DMS153 treated with DMSO at 0.1 percent for 48 hours (cell line): ENCODE results near the gene MAP1LC3B2.
A peak's percentile ranks its signal among the peaks of the same experiment; 100 is the strongest.

ENCODE experiments used
- DNase-seq: peaks from one replicate; lab custom pipeline; 2025; ENCODE audit not compliant: unreplicated experiment; lab: John Stamatoyannopoulos, UW

The MAP1LC3B2 gene

DNA sequence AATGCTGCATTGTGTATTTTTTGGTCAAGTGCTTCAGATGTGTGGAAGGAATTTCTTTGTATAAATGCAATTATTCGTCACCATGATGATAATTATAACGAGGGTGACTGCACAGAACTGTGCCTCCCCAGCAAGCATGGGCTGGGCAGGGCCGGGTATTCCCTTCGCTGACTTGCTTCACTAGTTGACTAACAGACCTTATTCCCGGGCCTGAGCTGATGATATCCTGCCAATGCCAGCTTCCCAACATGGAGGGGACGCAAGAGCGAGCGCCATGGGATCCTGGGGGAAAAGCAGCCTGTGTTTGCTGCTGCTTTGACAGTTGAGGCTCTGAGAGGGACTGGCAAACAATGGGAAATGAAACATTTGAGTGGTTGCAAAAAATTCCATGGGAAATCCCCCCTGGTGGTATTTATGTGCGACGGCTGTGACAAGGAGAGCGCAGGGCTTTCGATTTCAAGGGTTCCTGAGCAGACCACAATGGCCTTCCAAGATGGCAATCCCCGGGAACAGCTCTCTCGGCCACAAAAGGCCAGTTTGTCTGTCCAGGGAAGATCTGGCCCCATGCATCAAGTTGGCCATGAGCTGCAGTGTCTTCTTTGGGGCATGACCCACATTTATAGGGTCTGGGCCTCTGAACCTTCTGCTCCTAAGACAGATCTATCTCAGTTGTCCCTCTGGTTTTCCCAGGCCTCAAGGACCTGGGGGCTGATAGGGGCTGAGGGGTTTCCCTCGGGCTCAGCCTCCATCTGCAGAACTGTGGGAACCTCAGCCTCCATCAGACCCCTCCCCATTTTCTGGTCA is 21.9 kb upstream of the MAP1LC3B2 start:
- DNase-seq = no peak

DNA sequence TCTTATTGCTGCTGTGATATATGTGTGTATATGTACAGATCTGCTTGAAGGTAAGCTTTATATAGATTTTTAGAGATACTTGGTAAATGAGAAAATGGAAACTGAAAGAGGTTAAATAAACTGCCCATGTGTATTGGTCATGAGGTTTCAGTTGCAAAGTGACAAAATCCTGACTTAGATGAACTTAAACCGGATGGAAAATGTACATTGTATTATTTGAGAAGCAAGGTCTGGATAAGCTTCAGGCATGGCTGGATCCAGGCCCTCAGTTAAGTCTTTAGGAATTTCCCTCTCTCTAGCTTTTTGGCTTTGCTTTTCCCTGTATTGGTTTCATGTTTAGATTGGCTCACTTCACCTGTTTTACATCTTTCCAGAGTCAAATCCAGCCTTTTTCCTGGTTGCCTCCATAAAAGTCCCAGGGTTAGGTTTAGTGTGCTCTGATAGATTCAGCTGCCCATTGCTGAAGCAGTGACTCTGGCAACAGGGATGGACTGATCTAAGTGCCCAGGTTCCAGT is 21.0 kb upstream of the MAP1LC3B2 start:
- no peak for DNase-seq

DNA sequence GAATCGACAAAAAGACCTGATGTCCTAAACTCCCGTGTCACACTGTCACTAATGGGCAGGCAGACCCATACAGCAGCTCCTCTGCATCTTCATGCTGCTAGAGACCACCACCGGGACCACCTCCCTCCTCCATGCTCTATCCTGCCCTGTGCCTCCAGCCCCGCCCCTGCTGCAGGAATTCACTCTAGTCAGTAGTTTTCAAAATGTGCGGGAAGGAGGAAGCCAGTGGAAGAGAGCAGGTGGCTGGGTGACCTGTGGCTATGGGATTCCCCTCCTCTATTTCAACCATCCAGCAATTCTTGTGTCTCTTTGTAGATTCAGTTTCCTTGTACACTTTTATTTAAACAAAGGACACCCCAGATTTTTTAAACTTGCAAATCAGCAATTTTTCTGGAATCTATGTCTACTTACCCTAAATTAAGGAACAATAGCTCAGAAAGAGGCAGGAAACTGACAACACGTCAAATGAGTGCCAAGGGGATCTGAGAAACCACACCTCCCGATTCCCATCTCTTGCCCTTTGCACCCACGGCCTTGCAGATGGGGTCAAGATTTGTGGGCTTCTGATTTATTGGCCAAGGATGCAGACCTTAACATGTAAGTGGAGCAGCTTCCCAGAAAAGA is 20.4 kb upstream of the MAP1LC3B2 start:
- no peak for DNase-seq

DNA sequence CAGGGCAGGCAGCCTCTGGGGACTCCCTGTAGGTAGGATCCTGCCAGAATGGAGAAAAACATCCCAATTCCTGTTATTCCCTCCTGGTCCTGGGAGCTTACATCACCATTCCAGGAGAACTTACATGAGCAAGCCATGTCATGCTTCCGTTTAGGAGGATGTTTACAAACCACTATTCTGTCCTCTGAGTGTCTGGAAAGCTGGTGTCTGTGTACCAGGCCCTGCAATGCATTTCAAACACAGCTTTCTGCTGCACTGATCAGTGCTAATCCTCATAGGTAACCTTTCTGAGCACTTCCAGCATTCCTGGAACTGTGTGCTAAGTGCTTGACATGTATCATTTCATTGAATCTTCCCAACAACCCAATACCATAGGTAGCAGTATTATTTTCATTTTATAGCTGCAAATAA is 19.8 kb upstream of the MAP1LC3B2 start:
- DNase-seq = peak; percentile 67

DNA sequence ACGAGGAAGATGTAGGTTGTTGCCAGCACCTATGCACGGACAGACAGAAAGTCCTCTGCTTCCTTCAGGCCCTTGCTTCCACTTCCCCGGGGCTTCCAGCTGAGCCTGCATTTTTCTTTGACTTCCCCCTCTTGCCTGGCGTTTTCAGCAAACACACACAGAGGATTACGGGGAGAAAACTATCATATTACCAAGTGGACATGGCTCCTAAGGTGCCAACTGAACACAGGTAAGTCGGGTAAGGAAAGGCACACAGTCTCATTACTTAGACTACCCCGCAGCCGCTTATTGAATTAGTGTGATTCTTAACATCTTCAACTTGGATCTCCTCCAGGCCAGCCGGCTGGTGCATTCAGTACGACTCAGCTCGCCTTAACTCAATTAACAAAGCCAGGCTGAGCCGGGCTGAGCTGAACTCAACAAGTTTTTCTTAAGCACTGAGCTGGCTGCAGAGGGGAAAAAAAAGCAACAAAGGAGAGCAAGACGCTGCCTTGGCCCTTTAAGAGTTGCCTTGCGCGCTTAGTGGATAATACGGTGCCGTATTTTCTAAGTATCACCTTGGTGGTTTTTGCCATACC is 19.2 kb upstream of the MAP1LC3B2 start:
- DNase-seq = peak; percentile 67

DNA sequence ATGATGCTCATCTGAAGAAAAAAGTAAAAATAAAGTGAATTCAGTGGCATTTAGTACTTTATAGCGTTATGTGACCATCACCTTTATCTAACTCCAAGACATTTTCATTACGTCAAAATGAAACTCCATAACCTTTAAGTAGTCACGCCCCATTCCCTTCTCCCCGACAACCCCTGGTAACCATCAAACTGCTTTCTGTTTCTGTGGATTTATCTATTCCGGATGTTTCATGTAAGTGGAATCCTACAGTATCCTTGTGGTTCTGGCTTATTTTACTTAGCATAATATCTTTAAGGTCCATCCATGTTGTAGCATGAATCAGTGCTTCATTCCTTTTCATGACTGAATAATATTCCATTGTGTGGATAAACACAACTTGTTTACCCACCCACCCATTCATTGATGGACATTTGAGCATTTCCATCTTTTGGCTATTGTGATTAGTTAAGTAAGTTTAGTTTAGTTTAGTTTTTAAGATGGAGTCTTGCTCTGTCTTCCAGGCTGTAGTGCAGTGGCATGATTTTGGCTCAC is 18.5 kb upstream of the MAP1LC3B2 start:
- DNase-seq = no peak

DNA sequence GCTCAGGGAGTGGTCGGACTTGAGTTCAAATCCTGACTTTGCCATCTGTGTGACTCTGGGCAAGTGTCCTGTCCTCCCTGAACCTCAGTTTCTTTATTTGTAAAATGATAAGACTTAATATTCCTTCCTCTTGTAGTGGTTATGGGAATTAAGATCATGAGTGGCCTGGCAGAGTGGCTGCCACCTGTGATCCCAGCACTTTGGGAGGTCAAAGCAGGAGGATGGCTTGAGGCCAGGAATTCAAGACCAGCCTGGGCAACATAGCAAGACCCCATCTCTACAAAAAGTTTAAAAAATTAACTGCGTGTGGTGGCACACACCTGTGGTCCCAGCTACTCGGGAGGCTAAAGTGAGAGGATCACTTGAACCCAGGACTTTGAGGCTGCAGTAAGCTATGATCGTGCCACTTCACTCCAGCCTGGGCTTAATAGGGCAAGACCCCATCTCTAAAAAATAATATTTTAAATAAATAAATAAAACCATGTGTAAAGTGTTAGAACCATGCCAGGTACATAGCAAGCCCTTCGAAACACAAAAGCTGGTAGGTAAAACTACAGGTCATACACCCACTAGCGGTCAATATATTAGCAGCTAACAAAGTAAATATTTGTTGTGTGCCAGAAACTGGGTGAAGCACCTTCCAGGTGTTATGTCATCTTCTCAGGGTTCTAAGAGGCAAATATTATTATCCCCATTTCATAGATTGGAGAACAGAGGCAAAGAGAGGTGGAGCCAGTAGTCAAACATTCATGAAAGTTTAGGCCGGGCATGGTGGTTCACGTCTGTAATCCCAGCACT is 17.4 kb upstream of the MAP1LC3B2 start:
- no peak for DNase-seq

DNA sequence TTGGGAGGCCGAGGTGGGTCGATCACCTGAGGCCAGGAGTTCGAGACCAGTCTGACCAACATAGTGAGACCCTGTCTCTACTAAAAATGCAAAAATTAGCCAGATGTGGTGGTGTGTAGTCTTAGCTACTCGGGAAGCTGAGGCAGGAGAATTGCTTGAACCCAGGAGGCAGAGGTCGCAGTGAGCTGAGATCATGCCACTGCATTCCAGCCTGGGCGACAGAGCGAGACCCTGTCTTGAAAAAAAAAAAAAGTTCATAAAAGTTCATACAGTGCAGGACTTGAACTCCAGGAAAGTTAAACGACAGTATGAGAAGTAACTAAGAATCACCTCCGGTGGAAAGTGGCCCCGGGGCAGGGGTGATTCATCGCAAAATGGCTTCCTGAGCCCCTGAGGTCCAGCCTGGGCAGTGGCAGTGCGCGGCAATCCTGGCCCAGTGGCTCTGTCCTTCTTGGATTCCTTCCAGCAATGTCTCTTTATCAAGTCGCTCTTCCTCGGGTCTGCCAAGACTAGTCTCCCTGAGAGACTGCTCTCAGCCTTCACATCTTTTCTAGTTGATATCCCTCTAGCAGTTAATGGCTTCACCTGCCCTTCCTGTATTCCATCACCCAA is 16.7 kb upstream of the MAP1LC3B2 start:
- no peak for DNase-seq

DNA sequence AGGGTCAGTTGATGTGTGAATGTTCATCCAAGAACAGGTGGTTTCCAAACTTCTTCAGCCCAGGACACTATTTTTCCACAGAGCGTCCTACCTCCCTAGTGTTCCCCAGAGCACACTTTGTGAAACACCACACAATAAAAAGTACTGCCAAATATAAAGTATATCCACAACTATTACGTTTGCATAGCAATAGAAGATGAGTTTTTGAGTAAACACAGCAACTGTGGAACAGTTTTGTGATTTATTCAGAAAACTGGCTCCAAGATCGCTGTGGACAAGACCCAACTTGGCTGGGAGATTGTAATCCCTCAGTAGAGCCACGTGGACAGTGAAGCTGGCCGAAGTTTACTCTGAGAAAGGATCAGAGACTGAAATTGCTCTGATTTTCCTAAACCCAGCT is 14.5 kb upstream of the MAP1LC3B2 start:
- DNase-seq = no peak

DNA sequence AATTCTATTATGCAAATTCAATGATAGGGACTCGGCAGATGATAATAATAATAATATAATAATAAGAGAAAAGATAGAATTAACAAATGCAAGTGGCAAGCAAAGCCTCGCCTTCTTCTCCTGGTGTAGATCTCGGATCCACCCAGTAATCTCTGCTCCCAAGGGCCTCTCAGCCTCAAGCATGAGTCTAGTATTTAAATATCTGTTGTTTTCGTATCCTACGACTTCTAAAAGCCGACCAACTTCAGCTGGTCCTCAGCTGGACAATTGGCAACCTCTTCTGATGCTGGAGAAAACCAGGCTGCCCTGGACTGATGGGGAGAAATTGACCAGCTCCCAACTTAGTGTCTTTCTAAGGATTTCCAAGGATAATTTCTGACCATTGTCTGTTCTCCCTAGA is 14.0 kb upstream of the MAP1LC3B2 start:
- no peak for DNase-seq

DNA sequence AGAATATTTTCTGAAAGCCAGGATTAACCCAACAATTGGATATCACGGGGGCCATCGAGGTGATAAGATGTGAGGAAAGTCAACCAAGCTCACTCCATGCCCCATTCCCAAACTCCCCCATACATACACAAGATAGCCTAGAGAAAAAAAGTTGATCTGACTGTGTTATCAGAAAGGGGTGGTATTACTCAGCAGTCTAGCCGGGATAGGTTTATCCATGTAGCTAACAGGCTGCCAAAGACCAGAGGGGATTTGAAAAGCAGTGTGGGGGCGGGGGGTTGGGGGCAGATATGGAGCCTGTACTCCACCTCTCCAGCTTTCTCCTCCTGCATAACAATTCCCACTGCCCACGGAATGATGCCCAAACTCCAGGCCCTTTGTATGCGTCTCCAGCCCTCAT is 13.2 kb upstream of the MAP1LC3B2 start:
- DNase-seq = no peak

DNA sequence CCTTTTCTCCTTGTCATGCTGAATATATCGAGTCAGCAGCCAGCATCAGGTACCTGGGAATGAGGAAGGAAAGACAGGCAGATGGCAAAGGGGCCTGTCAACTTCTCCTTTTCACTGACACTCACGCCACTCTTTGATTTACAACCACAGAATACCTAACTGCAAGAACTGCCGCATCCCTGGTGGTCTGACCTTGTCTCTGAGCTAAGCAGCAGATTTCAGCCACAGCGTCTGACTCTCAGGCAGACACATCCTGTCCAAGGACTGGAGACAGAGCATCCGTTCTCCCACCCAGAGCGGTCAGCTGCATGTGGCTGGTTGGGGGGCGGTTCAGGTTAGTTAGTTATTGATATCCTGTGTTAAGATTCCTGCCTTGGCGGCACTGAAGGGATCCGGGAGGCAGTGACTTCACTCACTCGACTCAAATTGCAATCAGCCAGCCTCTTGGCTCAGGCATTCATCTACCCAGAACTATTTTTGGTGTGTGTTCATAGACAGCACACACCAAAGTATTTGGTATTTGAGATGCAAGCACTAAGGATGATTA is 11.2 kb upstream of the MAP1LC3B2 start:
- no peak for DNase-seq

DNA sequence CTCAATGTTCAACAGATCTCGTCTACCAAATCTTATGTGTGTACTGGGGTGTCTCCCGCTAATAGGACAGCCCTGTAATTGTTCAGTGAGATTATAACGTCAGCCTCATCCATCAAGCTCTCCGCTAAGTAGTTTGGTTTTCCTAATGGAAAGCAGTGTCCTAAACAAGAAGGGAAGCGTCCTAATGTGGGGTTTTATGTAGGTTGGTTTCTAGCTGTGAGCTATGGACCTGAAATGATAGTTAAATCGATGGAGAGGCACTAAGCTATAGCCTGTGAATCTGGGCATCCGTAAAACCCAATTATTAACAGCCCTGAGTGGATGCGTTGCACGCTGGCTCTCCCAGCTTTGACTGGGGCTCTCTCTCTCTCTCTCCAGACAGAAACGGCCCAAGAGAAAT is 9.2 kb upstream of the MAP1LC3B2 start:
- no peak for DNase-seq

DNA sequence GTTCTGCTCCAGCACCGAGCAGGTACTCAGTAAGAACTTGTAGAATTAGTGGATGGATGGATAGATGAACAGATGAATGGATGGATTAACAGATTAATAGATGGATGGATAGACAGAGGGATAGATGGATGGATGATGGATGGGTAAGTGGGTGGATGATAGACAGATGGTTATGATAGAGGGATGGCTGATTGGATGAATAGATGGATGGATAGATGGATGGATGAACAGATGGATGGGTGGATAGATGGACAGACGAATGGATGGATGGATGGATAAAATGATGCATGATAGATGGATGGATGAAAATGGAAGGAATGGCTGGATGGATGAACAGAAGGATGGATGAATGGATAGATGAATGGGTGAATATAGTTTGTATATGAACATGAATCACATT is 8.0 kb upstream of the MAP1LC3B2 start:
- DNase-seq = no peak

DNA sequence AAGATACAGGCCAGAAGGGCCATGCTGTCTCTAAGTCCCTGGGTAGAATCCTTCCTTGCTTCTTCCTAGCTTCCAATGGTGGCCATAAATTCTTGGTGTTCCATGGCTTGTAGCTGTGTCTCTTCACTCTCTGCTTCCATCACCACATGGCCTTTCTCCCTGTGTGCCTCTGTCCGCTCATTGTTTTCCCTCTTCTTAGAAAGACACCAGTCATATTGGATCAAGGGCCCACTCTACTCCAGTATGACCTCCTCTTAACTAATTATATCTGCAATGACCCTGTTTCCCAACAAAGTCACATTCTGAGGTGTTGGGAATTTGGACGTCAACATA is 7.6 kb upstream of the MAP1LC3B2 start:
- DNase-seq = no peak

DNA sequence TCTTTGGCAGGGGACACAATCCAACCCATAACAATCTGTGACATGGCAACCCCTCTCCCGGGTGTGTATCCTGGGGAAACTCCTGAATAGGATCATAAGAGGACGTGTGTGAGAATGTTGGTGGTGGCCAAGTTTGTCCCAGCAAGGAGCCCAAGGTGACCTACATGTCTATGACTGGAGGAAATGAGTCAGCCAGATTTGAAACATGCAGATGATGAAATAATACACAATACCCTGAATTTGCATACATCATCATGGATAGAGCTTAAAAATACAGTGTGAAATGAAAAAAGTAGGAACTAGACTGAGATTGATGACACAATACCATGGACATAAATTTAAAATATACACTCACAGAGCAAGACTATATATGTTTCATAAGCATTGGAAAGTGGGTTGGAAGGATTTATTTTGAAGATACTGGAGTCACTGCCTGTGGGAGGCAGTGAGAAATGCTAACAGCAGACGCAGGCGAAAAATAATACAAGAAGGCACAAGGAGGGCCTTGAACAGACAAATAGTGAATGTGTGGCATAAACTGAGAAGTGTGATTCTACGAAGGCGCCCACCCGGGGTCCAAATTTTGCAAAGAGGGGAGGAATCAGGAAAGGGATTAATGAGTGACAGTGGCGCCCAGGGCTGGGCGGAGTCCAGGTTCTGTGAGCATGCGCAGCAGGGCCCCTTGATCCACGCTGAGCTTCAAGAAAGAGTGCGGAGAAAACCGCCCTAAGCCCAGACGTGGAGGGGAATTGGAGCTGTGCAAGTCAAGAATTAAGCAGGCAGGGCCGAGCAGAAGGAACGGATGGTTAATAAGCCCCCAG is 7.0 kb upstream of the MAP1LC3B2 start:
- DNase-seq = no peak

DNA sequence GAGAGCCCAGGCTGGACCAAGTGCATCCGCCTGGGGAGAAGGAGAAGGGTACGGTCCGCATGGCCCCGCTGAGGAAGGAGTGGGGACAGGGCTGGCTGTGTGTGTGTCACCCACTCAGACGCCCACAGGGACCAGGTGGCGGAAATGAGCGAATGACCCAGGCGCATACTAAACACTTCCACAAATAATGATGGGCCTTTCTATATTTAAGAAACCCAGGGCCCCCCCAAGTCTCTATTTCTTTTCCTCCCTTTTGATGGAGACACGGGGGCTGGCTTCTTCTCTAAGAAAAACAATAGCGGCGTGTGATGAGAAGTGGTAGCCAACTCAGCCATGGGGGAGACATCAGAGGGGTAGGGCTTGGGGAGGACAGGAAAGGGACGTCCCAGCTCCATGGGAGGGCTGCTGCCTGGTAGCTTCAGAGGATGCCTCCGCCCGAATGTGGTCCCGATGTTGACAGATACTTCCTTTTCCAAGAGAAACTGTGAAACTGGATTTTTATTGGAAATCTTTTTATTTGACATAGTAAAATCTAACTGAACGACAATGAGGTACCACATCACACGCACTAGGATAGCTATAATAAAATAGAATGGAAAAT is 6.3 kb upstream of the MAP1LC3B2 start:
- DNase-seq = no peak

DNA sequence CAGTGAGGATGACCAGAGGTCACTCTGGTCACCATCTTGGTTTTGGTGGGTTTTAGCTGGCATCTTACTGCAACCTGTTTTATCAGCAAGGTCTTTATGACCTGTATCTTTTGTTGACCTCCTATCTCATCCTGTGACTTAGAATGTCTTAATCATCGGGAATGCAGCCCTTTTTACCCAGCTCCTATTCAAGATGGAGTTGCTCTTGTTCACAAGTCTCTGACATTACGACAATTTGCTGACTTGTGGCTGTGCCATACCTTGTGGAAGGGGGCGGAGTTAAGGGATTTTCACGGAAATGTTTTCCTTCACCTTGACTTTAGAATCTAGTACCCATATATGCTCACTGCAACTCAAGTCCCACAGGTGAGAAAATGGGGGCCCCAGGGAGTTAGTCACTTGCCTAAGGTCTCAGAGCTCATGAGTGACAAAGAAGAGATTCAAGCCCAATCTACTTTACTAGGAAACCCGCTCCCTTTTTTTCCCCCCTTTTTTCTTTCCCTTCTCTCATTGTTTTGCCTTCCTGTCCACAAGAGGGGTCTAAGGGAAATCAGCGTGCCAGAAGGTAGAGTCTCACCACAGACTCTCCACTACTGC is 2.7 kb upstream of the MAP1LC3B2 start:
- no peak for DNase-seq
